NOMO-1 treated with DMSO at 0.1 percent for 48 hours (cell line): ENCODE results near the gene RNU1-4.
"Not testable (repeated sequence)": the region's sequence is repeated elsewhere in the genome, so short reads cannot be mapped to it uniquely, and the experiment has no call there.

Source experiments
- DNase-seq: peaks from one replicate; lab custom pipeline; 2025; ENCODE audit not compliant: unreplicated experiment; lab: John Stamatoyannopoulos, UW

The RNU1-4 gene

GRCh38 chr1:16740047-16740964 is at the start of gene RNU1-4:
Gene RNU1-4 (plus strand): TSS chr1:16740516.
- not testable (repeated sequence) for DNase-seq

GRCh38 chr1:16690971-16691682 is 49.2 kb upstream of the RNU1-4 start:
- DNase-seq, result not testable (repeated sequence)

GRCh38 chr1:16692283-16692682 is 48.0 kb upstream of the RNU1-4 start:
- not testable (repeated sequence) for DNase-seq

GRCh38 chr1:16692717-16693448 is 47.4 kb upstream of the RNU1-4 start:
- not testable (repeated sequence) for DNase-seq

GRCh38 chr1:16693449-16694307 is 46.6 kb upstream of the RNU1-4 start:
- not testable (repeated sequence) for DNase-seq

GRCh38 chr1:16694308-16694702 is 46.0 kb upstream of the RNU1-4 start:
- DNase-seq, result not testable (repeated sequence)

GRCh38 chr1:16696507-16697150 is 43.7 kb upstream of the RNU1-4 start:
- not testable (repeated sequence) for DNase-seq

GRCh38 chr1:16697152-16697551 is 43.2 kb upstream of the RNU1-4 start:
- not testable (repeated sequence) for DNase-seq

GRCh38 chr1:16699440-16699839 is 40.9 kb upstream of the RNU1-4 start:
- not testable (repeated sequence) for DNase-seq

GRCh38 chr1:16700138-16700895 is 40.0 kb upstream of the RNU1-4 start:
- not testable (repeated sequence) for DNase-seq

- not testable (repeated sequence) for DNase-seq
Observed at GRCh38 chr1:16701189-16701588, 39.1 kb upstream of the RNU1-4 start.

- not testable (repeated sequence) for DNase-seq
Observed at GRCh38 chr1:16702280-16702679, 38.0 kb upstream of the RNU1-4 start.

GRCh38 chr1:16703141-16703540 is 37.2 kb upstream of the RNU1-4 start:
- DNase-seq, result not testable (repeated sequence)

GRCh38 chr1:16703602-16704001 is 36.7 kb upstream of the RNU1-4 start:
- not testable (repeated sequence) for DNase-seq

- not testable (repeated sequence) for DNase-seq
Observed at GRCh38 chr1:16704076-16704475, 36.2 kb upstream of the RNU1-4 start.

- DNase-seq, result not testable (repeated sequence)
Observed at GRCh38 chr1:16704502-16705100, 35.7 kb upstream of the RNU1-4 start.

- not testable (repeated sequence) for DNase-seq
Observed at GRCh38 chr1:16706302-16706701, 34.0 kb upstream of the RNU1-4 start.
